Body of pancreas (tissue), 4 donors: Measurements from ENCODE around the gene TAF5L.

Experiments used
- CTCF ChIP-seq, 7 experiments: fragments of 450-650 bp in 4 of 7; fragments of 200-600 bp in 3 of 7; sonication (generic) in 3 of 7; IDR thresholded peaks; one replicate each; pipeline ENCODE4 v1.5.1; 2016 to 2019; ENCODE audit warnings: antibody characterized with exemption in 7 of 7
- POLR2A ChIP-seq, 3 donors: fragments of 450-650 bp; IDR thresholded peaks; one replicate each; pipeline ENCODE4 v1.6.1; 2016; ENCODE audit warnings: antibody characterized with exemption in 3 of 3, mild to moderate bottlenecking in 2 of 3

- no peak for TF ChIP-seq CTCF (IDR thresholded peaks at IDR 0.05)
- TF ChIP-seq POLR2A (IDR thresholded peaks at IDR 0.05): no peak
Measured at GRCh38 chr1:229636042-229636441, 10.1 kb upstream of the TAF5L start.
